Measurements from ENCODE around the gene ABCC5.

Gene ABCC5

GRCh38 chr3:183968666-183969245, 48.9 kb downstream of the ABCC5 start:
- DNase-seq = no peak

GRCh38 chr3:183967693-183968092, 50.0 kb downstream of the ABCC5 start:
- DNase-seq = no peak

GRCh38 chr3:183966361-183966791, 51.3 kb downstream of the ABCC5 start:
- no peak for DNase-seq

GRCh38 chr3:183962807-183963206, 54.9 kb downstream of the ABCC5 start:
- DNase-seq = no peak

- DNase-seq = no peak
Measured at GRCh38 chr3:183959214-183959613, 58.5 kb downstream of the ABCC5 start.

GRCh38 chr3:183958775-183959174, 58.9 kb downstream of the ABCC5 start:
- no peak for DNase-seq

GRCh38 chr3:183958226-183958625, 59.5 kb downstream of the ABCC5 start:
- no peak for DNase-seq

GRCh38 chr3:183954875-183955274, 62.8 kb downstream of the ABCC5 start:
- no peak for DNase-seq

GRCh38 chr3:183953471-183954070, 64.1 kb downstream of the ABCC5 start:
- DNase-seq = no peak

- no peak for DNase-seq
Measured at GRCh38 chr3:183951459-183951858, 66.2 kb downstream of the ABCC5 start.

GRCh38 chr3:183949690-183950089, 68.0 kb downstream of the ABCC5 start:
- DNase-seq = no peak

- no peak for DNase-seq
Measured at GRCh38 chr3:183946037-183946436, 71.6 kb downstream of the ABCC5 start.

GRCh38 chr3:183944775-183945174, 72.9 kb downstream of the ABCC5 start:
- no peak for DNase-seq

- no peak for DNase-seq
Measured at GRCh38 chr3:183943739-183944138, 73.9 kb downstream of the ABCC5 start.

- no peak for DNase-seq
Measured at GRCh38 chr3:183941216-183941615, 76.5 kb downstream of the ABCC5 start.

- DNase-seq = no peak
Measured at GRCh38 chr3:183937601-183938286, 79.9 kb downstream of the ABCC5 start.

GRCh38 chr3:183933160-183933559, 84.5 kb downstream of the ABCC5 start:
- DNase-seq = no peak

- DNase-seq = no peak
Measured at GRCh38 chr3:183931881-183932280, 85.8 kb downstream of the ABCC5 start.

- DNase-seq = no peak
Measured at GRCh38 chr3:183930086-183930485, 87.6 kb downstream of the ABCC5 start.

- no peak for DNase-seq
Measured at GRCh38 chr3:183927059-183927458, 90.6 kb downstream of the ABCC5 start.

- DNase-seq = no peak
Measured at GRCh38 chr3:183924956-183925355, 92.7 kb downstream of the ABCC5 start.

GRCh38 chr3:183924543-183924942, 93.1 kb downstream of the ABCC5 start:
- no peak for DNase-seq

GRCh38 chr3:183922421-183922820, 95.3 kb downstream of the ABCC5 start:
- DNase-seq = no peak

- DNase-seq = no peak
Measured at GRCh38 chr3:183921096-183921495, 96.6 kb downstream of the ABCC5 start.

Measured in left hindlimb (tissue), 1 donor.